Neural progenitor cell (in vitro differentiated cells): Measurements from ENCODE around the gene TOR4A.

ENCODE experiments used
- EZH2phosphoT487 ChIP-seq: fragments of 200-600 bp; sonication (generic); IDR thresholded peaks from 2 replicates; pipeline ENCODE4 v1.6.1; 2017; ENCODE audit warnings: antibody characterized with exemption
- TF ChIP-seq, protein P1 (sequence below): fragments of 200-600 bp; sonication (generic); IDR thresholded peaks from 2 replicates; pipeline ENCODE4 v1.5.1; 2017; ENCODE audit warnings: antibody characterized with exemption, mild to moderate bottlenecking

DNA sequence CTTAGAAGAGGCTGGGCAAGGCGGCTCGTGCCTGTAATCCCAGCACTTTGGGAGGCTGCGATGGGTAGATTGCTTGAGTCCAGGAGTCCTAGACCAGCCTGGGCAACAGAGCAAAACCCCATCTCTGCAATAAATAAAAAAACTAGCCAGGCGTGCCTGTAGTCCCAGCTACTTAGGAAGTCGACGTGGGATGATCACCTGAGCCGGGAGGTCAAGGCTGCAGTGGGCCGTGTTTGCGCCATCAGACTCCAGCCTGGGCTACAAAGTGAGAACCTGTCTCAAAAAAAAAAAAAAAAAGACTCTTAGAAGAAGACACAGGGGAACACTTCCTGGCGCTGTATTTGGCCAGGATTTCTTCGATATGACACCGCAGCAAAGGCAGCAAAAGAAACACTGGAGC, 48.3 kb downstream of the TOR4A start:
- TF ChIP-seq, protein P1, sequence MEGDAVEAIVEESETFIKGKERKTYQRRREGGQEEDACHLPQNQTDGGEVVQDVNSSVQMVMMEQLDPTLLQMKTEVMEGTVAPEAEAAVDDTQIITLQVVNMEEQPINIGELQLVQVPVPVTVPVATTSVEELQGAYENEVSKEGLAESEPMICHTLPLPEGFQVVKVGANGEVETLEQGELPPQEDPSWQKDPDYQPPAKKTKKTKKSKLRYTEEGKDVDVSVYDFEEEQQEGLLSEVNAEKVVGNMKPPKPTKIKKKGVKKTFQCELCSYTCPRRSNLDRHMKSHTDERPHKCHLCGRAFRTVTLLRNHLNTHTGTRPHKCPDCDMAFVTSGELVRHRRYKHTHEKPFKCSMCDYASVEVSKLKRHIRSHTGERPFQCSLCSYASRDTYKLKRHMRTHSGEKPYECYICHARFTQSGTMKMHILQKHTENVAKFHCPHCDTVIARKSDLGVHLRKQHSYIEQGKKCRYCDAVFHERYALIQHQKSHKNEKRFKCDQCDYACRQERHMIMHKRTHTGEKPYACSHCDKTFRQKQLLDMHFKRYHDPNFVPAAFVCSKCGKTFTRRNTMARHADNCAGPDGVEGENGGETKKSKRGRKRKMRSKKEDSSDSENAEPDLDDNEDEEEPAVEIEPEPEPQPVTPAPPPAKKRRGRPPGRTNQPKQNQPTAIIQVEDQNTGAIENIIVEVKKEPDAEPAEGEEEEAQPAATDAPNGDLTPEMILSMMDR: no peak
- TF ChIP-seq EZH2phosphoT487: no peak
